Subcutaneous abdominal adipose tissue (tissue), 5 donors: Measurements from ENCODE around the gene INTS1.
"Not testable (repeated sequence)": the region's sequence is repeated elsewhere in the genome, so short reads cannot be mapped to it uniquely, and the experiment has no call there.

ENCODE experiments used
- H3K27ac ChIP-seq: one replicate; pipeline ENCODE4 v1.7.0; 2013; ENCODE audit warnings: low read depth, mild to moderate bottlenecking, inconsistent platforms, low read length, moderate library complexity
- H3K27me3 ChIP-seq, 5 donors: one replicate each; pipeline ENCODE4 v1.7.0; 2013; ENCODE audit warnings: low read length in 5 of 5, inconsistent platforms in 1 of 5; ENCODE audit not compliant: control insufficient read depth in 5 of 5, insufficient read depth in 4 of 5
- H3K36me3 ChIP-seq, 5 donors: one replicate each; pipeline ENCODE4 v1.7.0; 2013; ENCODE audit warnings: low read length in 5 of 5; ENCODE audit not compliant: control insufficient read depth in 5 of 5, insufficient read depth in 5 of 5
- H3K4me1 ChIP-seq, 5 donors: one replicate each; pipeline ENCODE4 v1.7.0; 2013; ENCODE audit warnings: low read length in 5 of 5, mild to moderate bottlenecking in 3 of 5, moderate library complexity in 1 of 5; ENCODE audit not compliant: control insufficient read depth in 5 of 5, insufficient read depth in 5 of 5
- H3K4me3 ChIP-seq, 5 donors: one replicate each; pipeline ENCODE4 v1.7.0; 2013; ENCODE audit warnings: low read length in 5 of 5, low read depth in 1 of 5
- H3K9ac ChIP-seq, 5 donors: one replicate each; pipeline ENCODE4 v1.7.0; 2013; ENCODE audit warnings: low read length in 5 of 5, mild to moderate bottlenecking in 4 of 5, moderate library complexity in 3 of 5
- H3K9me3 ChIP-seq, 5 donors: one replicate each; pipeline ENCODE4 v1.7.0; 2013; ENCODE audit warnings: low read length in 5 of 5; ENCODE audit not compliant: control insufficient read depth in 5 of 5
- donor health status: healthy.
- donor health status: healthy.
- donor health status: healthy.
- donor health status: healthy.
- donor health status: healthy.

INTS1 gene

GRCh38 chr7:1450431-1450830 is 53.8 kb downstream of the INTS1 start:
- Histone ChIP-seq H3K27ac (no peak overlapping the region), H3K9ac (no peak overlapping the region), H3K4me1 (peaks cover 0 to 29% (median 7%) of the 10 kb centered on the region in 5 donors)

GRCh38 chr7:1449951-1450350 is 54.2 kb downstream of the INTS1 start:
- Histone ChIP-seq H3K27ac (no peak overlapping the region), H3K27me3 (no peaks in the 10 kb centered on the region), H3K36me3 (no peaks in the 10 kb centered on the region), H3K4me3 (no peak overlapping the region), H3K9me3 (no peaks in the 10 kb centered on the region), H3K9ac (no peak overlapping the region), H3K4me1 (peaks cover 0 to 25% (median 7%) of the 10 kb centered on the region in 5 donors)

More at GRCh38 chr7:1450431-1450830, 53.8 kb downstream of the INTS1 start:
- Histone ChIP-seq H3K36me3 (no peaks in the 10 kb centered on the region), H3K4me3 (no peak overlapping the region), H3K27me3 (no peaks in the 10 kb centered on the region), H3K9me3 (no peaks in the 10 kb centered on the region)

- no peak overlapping the region for H3K9ac ChIP-seq
- H3K4me3 ChIP-seq = no peak overlapping the region
- no peaks in the 10 kb centered on the region for H3K9me3 ChIP-seq
- no peaks in the 10 kb centered on the region for H3K27me3 ChIP-seq
- peaks cover 0 to 20% (median 4%) of the 10 kb centered on the region in 5 donors for H3K4me1 ChIP-seq
- no peaks in the 10 kb centered on the region for H3K36me3 ChIP-seq
- no peak overlapping the region for H3K27ac ChIP-seq
These were observed 54.7 kb downstream of the INTS1 start for GRCh38 chr7:1449501-1449900.

GRCh38 chr7:1448958-1449357 is 55.2 kb downstream of the INTS1 start:
- H3K27me3 ChIP-seq = no peaks in the 10 kb centered on the region
- no peaks in the 10 kb centered on the region for H3K36me3 ChIP-seq
- H3K4me3 ChIP-seq = no peak overlapping the region
- H3K9me3 ChIP-seq = no peaks in the 10 kb centered on the region
- peaks cover 0 to 18% (median 4%) of the 10 kb centered on the region in 5 donors for H3K4me1 ChIP-seq
- H3K27ac ChIP-seq = no peak overlapping the region
- H3K9ac ChIP-seq = no peak overlapping the region

- Histone ChIP-seq H3K27me3 (no peaks in the 10 kb centered on the region), H3K27ac (no peak overlapping the region), H3K4me3 (no peak overlapping the region), H3K36me3 (peaks cover 0 to 3% (median 0%) of the 10 kb centered on the region in 5 donors), H3K9me3 (no peaks in the 10 kb centered on the region), H3K9ac (peak overlapping the region in 1 of 5 donors; percentile 58), H3K4me1 (peaks cover 0 to 16% (median 4%) of the 10 kb centered on the region in 5 donors)
These were observed 56.5 kb downstream of the INTS1 start for GRCh38 chr7:1447551-1448244.

GRCh38 chr7:1447112-1447511 is 57.1 kb downstream of the INTS1 start:
- Histone ChIP-seq H3K4me3 (no peak overlapping the region), H3K27me3 (no peaks in the 10 kb centered on the region), H3K9ac (no peak overlapping the region), H3K4me1 (peaks cover 0 to 10% (median 4%) of the 10 kb centered on the region in 5 donors), H3K27ac (no peak overlapping the region), H3K36me3 (peaks cover 0 to 3% (median 0%) of the 10 kb centered on the region in 5 donors), H3K9me3 (no peaks in the 10 kb centered on the region)

- H3K27me3 ChIP-seq = no peaks in the 10 kb centered on the region
- no peak overlapping the region for H3K9ac ChIP-seq
- H3K4me1 ChIP-seq = peaks cover 0 to 9% (median 4%) of the 10 kb centered on the region in 5 donors
- no peak overlapping the region for H3K4me3 ChIP-seq
- no peak overlapping the region for H3K27ac ChIP-seq
- H3K36me3 ChIP-seq = peaks cover 0 to 6% (median 3%) of the 10 kb centered on the region in 5 donors
- no peaks in the 10 kb centered on the region for H3K9me3 ChIP-seq
These were observed 57.6 kb downstream of the INTS1 start for GRCh38 chr7:1446620-1447032.

GRCh38 chr7:1446026-1446425 is 58.2 kb downstream of the INTS1 start:
- not testable (repeated sequence) for H3K4me3 ChIP-seq, H3K9ac ChIP-seq, H3K27ac ChIP-seq, H3K9me3 ChIP-seq, H3K4me1 ChIP-seq, H3K27me3 ChIP-seq
- peaks cover 0 to 11% (median 5%) of the 10 kb centered on the region in 5 donors for H3K36me3 ChIP-seq

GRCh38 chr7:1445341-1445740 is 58.8 kb downstream of the INTS1 start:
- Histone ChIP-seq H3K9me3 (no peaks in the 10 kb centered on the region), H3K36me3 (peaks cover 0 to 11% (median 5%) of the 10 kb centered on the region in 5 donors), H3K27me3 (no peaks in the 10 kb centered on the region), H3K27ac (no peak overlapping the region), H3K4me3 (no peak overlapping the region), H3K4me1 (peaks cover 0 to 9% (median 4%) of the 10 kb centered on the region in 5 donors), H3K9ac (no peak overlapping the region)

GRCh38 chr7:1444925-1445322 is 59.3 kb downstream of the INTS1 start:
- H3K27ac ChIP-seq = no peak overlapping the region
- H3K36me3 ChIP-seq = peaks cover 0 to 15% (median 8%) of the 10 kb centered on the region in 5 donors
- no peaks in the 10 kb centered on the region for H3K27me3 ChIP-seq

More at GRCh38 chr7:1444925-1445322, 59.3 kb downstream of the INTS1 start:
- no peak overlapping the region for H3K9ac ChIP-seq
- peaks cover 0 to 9% (median 4%) of the 10 kb centered on the region in 5 donors for H3K4me1 ChIP-seq
- H3K4me3 ChIP-seq = no peak overlapping the region
- H3K9me3 ChIP-seq = no peaks in the 10 kb centered on the region
